GM23248 (cell line): ENCODE measurements around the gene HNRNPD.

ENCODE experiments used
- EZH2 ChIP-seq: fragments of 200-600 bp; sonication (generic); IDR thresholded peaks from 2 replicates; pipeline ENCODE4 v1.6.1; 2018; ENCODE audit warnings: antibody characterized with exemption, mild to moderate bottlenecking; ENCODE audit not compliant: insufficient read depth, poor library complexity, severe bottlenecking
- EZH2phosphoT487 ChIP-seq: fragments of 200-600 bp; sonication (generic); IDR thresholded peaks from 2 replicates; pipeline ENCODE4 v1.6.1; 2018; ENCODE audit warnings: antibody characterized with exemption, moderate library complexity, mild to moderate bottlenecking, low read depth; ENCODE audit not compliant: insufficient read depth

GRCh38 chr4:82357640-82358039 is 16.2 kb downstream of the HNRNPD start:
- TF ChIP-seq EZH2 (no peak), EZH2phosphoT487 (no peak)
